Measurements from ENCODE around the gene ADCY6. TPM values are rescaled to one million over a fixed set of nuclear protein-coding genes. Genes with fewer than 3 reads are reported as not detected.

The ADCY6 gene
- total and polyA plus RNA-seq, 2 donors (not counting 3 experiments of a cell fraction or from before 2014, with no cell fraction given) = 37.0 to 46.2 TPM

DNA sequence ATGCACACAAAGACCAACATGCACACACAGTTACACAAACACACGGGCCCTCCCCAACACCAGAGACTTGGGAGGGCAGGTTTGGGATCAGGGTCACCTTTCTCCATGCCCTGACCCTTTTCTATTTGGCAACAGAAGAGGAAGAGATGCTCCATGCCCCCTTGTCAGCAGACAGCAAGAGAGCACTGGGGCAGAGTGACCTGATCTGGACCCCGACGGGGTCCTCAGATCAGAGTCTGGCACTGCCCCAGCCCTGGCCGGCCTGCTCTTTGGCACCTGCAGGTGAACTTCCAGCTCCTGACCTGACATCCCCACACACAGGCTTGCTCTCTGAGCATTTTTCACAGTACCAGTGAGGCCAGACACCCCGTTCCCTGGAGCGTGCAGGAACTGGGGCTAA lies 21.4 kb downstream of the ADCY6 start:
- no peaks in the 10 kb centered on the region for H3K9me3 ChIP-seq (replicated peaks; ENCODE audit: control insufficient read depth, insufficient read depth, low read length)
- no peak overlapping the region for H2AFZ ChIP-seq (ENCODE audit: low read depth, low read length)
- H3K27ac ChIP-seq (ENCODE audit: insufficient read depth, low read depth, low read length) = no peak overlapping the region
- TF ChIP-seq POLR2A (IDR thresholded peaks at IDR 0.05; ENCODE audit: low read depth, low read length) = no peak
- no peak for TF ChIP-seq FOS (IDR thresholded peaks at IDR 0.05; ENCODE audit: borderline replicate concordance, insufficient read depth, low read length)
- no peak for TF ChIP-seq GATA2 (IDR thresholded peaks at IDR 0.05; ENCODE audit: insufficient read depth, insufficient read length, low read depth, low read length)
- TF ChIP-seq JUN (IDR thresholded peaks at IDR 0.05; ENCODE audit: borderline replicate concordance, insufficient read depth, insufficient read length, low read depth) = no peak
- TF ChIP-seq POLR2AphosphoS5 (IDR thresholded peaks at IDR 0.05; ENCODE audit: insufficient read depth, low read depth, low read length) = no peak
- no peak for TF ChIP-seq EZH2 (IDR thresholded peaks at IDR 0.05; ENCODE audit: borderline replicate concordance, low read depth, low read length, severe bottlenecking)
- no peak for TF ChIP-seq MYC (IDR thresholded peaks at IDR 0.05; ENCODE audit: low read depth, low read length)
- no peak for TF ChIP-seq MAX (IDR thresholded peaks at IDR 0.05; ENCODE audit: insufficient read depth, insufficient read length)
- no peak for TF ChIP-seq CTCF (IDR thresholded peaks at IDR 0.05; ENCODE audit: extremely low read depth in 1 of 2, insufficient read depth in 1 of 2, low read depth in 1 of 2, low read length in 2 of 2)
- POLR2A ChIA-PET = no interaction called here
- no peak for DNase-seq (ENCODE audit: low read depth, low spot score)
- BruUV-seq (replicated peaks) = no TSS peak
- no peaks in the 10 kb centered on the region for H3K4me1 ChIP-seq (ENCODE audit: control insufficient read depth, extremely low read depth, insufficient read depth, low read length)
- intact Hi-C loops (cut with micrococcal nuclease) = no loop called here
- H3K9me1 ChIP-seq (replicated peaks; ENCODE audit: control insufficient read depth, extremely low read depth, insufficient read depth, low read length) = no peaks in the 10 kb centered on the region
- H3K79me2 ChIP-seq (ENCODE audit: control insufficient read depth, insufficient read depth, low read length) = no peaks in the 10 kb centered on the region
- no peak for FAIRE-seq
- dilution Hi-C loops (cut with MboI; ENCODE audit: extremely low pct_ligation_motif_present, low sequenced_read_pairs) = no loop called here
- H3K4me2 ChIP-seq (ENCODE audit: insufficient read depth, low read length) = no peak overlapping the region
- no peaks in the 10 kb centered on the region for H4K20me1 ChIP-seq (replicated peaks; ENCODE audit: control insufficient read depth, extremely low read depth, insufficient read depth, low read length)
- no peak overlapping the region for H3K4me3 ChIP-seq (replicated peaks in 1 of 3; ENCODE audit: insufficient read depth in 1 of 3, low read depth in 1 of 3, low read length in 3 of 3)
- peaks cover 8 to 48% of the 10 kb centered on the region in 2 experiments for H3K36me3 ChIP-seq (ENCODE audit: control insufficient read depth in 2 of 2, extremely low read depth in 1 of 2, insufficient read depth in 2 of 2, low read length in 2 of 2)
- CTCF ChIA-PET = interaction anchor here (0.8 to 1.8 kb wide), 2 partner anchors 9 to 14 kb away, joined by 3 read pairs; no protein-coding TSS in a partner anchor
- H3K27me3 ChIP-seq (ENCODE audit: control insufficient read depth in 2 of 2, insufficient read depth in 2 of 2, low read length in 2 of 2) = no peaks in the 10 kb centered on the region
- H3K9ac ChIP-seq (replicated peaks; ENCODE audit: extremely low read depth, insufficient read depth, low read length) = no peak overlapping the region
